WTC11 (cell line): ENCODE data around the gene PRAMEF20.

Experiments used
- CBFB ChIP-seq: sonication (generic); formaldehyde crosslinking; IDR thresholded peaks from 2 replicates; pipeline ENCODE4 v1.8.1; 2022; ENCODE audit warnings: mild to moderate bottlenecking, low read depth, missing genetic modification reagents
- IRF2 ChIP-seq: sonication (generic); formaldehyde crosslinking; IDR thresholded peaks from 2 replicates; pipeline ENCODE4 v1.8.0; 2022; ENCODE audit warnings: low read depth, missing genetic modification reagents, borderline replicate concordance
- NFE2L1 ChIP-seq: sonication (generic); formaldehyde crosslinking; IDR thresholded peaks from 2 replicates; pipeline ENCODE4 v1.8.1; 2023; ENCODE audit warnings: missing genetic modification reagents
- TEAD4 ChIP-seq: sonication (generic); formaldehyde crosslinking; IDR thresholded peaks from 2 replicates; pipeline ENCODE4 v1.8.0; 2022; ENCODE audit warnings: mild to moderate bottlenecking, missing genetic modification reagents
- ZNF232 ChIP-seq: sonication (generic); formaldehyde crosslinking; IDR thresholded peaks from 2 replicates; pipeline ENCODE4 v1.8.0; 2022; ENCODE audit warnings: mild to moderate bottlenecking, missing genetic modification reagents
- ZNF423 ChIP-seq: fragments of 250-450 bp; sonication (Bioruptor Pico); IDR thresholded peaks from 2 replicates; pipeline ENCODE4 v2.1.2; 2022; ENCODE audit warnings: mild to moderate bottlenecking, moderate library complexity
- TF ChIP-seq, protein P1 (sequence below): fragments of 200-600 bp; IDR thresholded peaks from 2 replicates; pipeline ENCODE4 v1.8.0; 2022; ENCODE audit warnings: antibody characterized with exemption
- TF ChIP-seq, protein P2 (sequence below): sonication (generic); formaldehyde crosslinking; IDR thresholded peaks from 2 replicates; pipeline ENCODE4 v1.8.1; 2023; ENCODE audit warnings: mild to moderate bottlenecking, missing genetic modification reagents, borderline replicate concordance
- TF ChIP-seq, protein P3 (sequence below): fragments of 250-450 bp; sonication (Bioruptor Pico); IDR thresholded peaks from 2 replicates; pipeline ENCODE4 v1.9.0; 2021; ENCODE audit warnings: mild to moderate bottlenecking

DNA sequence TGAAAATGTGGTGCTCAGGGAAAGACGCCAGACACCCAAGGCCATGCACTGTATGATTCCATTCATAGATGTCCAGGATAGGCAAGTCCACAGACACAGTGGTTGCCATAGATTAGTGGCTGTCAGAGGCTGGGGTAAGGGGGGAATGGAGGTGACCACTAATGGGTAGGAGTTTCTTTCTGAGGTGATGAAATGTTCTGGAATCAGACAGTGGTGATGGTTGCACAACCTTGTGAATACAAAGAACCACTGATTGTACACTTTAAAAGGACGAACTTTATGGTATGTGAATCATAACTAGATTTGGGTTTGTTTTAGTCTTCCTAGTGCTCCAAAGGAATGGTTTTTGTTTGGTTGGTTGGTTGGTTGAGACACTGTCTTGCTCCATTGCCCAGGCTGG lies 51.7 kb downstream of the PRAMEF20 start:
- TF ChIP-seq TEAD4 (CRISPR knock-in tag), result no peak
- TF ChIP-seq, protein P1, sequence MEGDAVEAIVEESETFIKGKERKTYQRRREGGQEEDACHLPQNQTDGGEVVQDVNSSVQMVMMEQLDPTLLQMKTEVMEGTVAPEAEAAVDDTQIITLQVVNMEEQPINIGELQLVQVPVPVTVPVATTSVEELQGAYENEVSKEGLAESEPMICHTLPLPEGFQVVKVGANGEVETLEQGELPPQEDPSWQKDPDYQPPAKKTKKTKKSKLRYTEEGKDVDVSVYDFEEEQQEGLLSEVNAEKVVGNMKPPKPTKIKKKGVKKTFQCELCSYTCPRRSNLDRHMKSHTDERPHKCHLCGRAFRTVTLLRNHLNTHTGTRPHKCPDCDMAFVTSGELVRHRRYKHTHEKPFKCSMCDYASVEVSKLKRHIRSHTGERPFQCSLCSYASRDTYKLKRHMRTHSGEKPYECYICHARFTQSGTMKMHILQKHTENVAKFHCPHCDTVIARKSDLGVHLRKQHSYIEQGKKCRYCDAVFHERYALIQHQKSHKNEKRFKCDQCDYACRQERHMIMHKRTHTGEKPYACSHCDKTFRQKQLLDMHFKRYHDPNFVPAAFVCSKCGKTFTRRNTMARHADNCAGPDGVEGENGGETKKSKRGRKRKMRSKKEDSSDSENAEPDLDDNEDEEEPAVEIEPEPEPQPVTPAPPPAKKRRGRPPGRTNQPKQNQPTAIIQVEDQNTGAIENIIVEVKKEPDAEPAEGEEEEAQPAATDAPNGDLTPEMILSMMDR, result no peak
- TF ChIP-seq, protein P2, sequence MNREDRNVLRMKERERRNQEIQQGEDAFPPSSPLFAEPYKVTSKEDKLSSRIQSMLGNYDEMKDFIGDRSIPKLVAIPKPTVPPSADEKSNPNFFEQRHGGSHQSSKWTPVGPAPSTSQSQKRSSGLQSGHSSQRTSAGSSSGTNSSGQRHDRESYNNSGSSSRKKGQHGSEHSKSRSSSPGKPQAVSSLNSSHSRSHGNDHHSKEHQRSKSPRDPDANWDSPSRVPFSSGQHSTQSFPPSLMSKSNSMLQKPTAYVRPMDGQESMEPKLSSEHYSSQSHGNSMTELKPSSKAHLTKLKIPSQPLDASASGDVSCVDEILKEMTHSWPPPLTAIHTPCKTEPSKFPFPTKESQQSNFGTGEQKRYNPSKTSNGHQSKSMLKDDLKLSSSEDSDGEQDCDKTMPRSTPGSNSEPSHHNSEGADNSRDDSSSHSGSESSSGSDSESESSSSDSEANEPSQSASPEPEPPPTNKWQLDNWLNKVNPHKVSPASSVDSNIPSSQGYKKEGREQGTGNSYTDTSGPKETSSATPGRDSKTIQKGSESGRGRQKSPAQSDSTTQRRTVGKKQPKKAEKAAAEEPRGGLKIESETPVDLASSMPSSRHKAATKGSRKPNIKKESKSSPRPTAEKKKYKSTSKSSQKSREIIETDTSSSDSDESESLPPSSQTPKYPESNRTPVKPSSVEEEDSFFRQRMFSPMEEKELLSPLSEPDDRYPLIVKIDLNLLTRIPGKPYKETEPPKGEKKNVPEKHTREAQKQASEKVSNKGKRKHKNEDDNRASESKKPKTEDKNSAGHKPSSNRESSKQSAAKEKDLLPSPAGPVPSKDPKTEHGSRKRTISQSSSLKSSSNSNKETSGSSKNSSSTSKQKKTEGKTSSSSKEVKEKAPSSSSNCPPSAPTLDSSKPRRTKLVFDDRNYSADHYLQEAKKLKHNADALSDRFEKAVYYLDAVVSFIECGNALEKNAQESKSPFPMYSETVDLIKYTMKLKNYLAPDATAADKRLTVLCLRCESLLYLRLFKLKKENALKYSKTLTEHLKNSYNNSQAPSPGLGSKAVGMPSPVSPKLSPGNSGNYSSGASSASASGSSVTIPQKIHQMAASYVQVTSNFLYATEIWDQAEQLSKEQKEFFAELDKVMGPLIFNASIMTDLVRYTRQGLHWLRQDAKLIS, result no peak
- no peak for TF ChIP-seq IRF2 (CRISPR knock-in tag)
- TF ChIP-seq, protein P3, sequence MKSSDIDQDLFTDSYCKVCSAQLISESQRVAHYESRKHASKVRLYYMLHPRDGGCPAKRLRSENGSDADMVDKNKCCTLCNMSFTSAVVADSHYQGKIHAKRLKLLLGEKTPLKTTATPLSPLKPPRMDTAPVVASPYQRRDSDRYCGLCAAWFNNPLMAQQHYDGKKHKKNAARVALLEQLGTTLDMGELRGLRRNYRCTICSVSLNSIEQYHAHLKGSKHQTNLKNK (CRISPR knock-in tag), result no peak
- TF ChIP-seq ZNF423 (CRISPR knock-in tag), result no peak
- no peak for TF ChIP-seq NFE2L1 (CRISPR knock-in tag)
- no peak for TF ChIP-seq ZNF232
- TF ChIP-seq CBFB (CRISPR knock-in tag), result no peak
